ENCODE data around the gene ZNF580.

The ZNF580 gene, protein sequence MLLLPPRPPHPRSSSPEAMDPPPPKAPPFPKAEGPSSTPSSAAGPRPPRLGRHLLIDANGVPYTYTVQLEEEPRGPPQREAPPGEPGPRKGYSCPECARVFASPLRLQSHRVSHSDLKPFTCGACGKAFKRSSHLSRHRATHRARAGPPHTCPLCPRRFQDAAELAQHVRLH

DNA sequence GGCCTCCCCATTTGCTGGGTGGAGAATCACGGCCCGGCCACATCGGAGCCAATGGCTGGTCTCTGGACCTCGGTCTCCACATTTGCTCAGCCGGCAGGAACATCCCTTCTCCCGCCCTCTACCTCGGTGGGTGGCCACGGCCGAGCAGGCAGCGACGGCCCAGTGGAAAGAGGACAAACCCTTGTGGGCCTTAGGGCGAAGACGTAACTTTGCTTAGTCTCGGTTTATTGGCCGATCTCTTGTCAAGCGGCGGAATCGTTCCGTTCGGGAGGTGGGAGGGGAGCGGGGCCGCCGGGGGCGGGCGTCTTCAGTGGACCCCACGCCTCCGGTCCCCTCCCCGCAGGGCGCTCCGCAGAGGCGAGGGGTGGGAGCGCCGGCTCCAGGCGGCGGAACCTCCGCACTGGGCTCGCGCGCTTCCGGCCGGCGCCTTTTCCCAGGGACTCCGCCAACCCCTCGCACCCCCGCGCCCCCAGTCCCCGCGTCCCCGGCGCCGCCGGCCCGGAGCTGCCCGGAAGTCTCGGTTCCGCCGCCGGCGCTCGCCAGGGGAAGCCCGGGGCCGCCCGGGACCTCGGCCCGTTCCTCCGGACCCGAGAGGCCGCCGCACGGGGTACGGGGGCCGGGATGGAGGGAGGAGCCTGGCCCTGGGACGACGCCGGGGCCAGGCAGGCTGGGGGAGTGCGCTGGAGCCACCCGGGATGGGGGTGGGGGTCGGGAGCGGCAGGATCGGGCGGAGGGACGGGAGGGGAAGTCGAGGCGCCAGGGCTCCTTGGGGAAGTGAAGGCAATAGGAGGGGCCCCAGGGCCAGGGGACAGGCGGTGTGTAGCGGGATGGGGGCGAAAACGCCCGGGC is at the start of gene ZNF580:
Gene ZNF580, plus strand, starts transcription at position 426 of the 849 bp plus-strand sequence. CDS start 1,507 bp downstream, outside the sequence.
- TF ChIP-seq CTCF (IDR thresholded peaks at IDR 0.05; ENCODE audit: low read depth, low read length) = no peak
- peak within 1 kb of the TSS; percentile 83 for H3K4me3 ChIP-seq (ENCODE audit: low read depth, low read length)

GRCh38 chr19:55591555-55591954 is 49.2 kb upstream of the ZNF580 start:
- no peak for TF ChIP-seq CTCF (IDR thresholded peaks at IDR 0.05; ENCODE audit: low read depth, low read length)
- no peak overlapping the region for H3K4me3 ChIP-seq (ENCODE audit: low read depth, low read length)

DNA sequence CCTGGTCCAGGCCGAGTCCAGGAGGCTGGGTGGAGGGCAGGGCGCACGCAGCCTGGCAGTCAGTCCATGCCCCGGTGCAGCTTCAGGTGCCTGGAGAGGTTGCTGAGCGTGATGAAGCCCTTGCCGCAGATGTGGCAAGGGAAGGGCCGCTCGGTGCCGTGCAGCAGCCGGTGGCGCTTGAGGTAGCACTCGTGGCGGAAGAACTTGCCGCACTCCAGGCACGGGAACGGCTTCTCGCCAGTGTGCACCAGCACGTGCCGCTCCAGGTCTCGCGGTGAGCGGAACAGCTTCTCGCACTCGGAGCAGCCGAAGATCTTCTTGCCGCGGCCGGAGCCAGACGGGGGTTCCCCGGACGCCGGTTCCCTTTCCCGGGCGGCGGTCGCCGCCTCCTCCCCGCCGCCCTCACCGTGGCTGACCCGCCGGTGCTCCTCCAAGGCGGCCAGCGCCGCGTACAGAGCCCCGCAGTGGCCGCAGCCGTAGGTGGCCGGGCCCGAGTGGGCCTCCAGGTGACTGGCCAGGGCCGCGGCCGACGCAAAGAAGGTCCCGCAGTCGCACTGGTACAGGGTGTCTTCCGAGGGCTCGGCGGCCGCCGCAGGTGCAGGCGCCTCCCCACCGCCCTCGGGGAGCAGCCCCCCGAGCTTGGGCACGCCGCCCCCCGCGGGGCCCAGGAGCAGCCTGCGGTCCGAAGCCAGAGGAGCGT is 48.3 kb upstream of the ZNF580 start:
- H3K4me3 ChIP-seq (ENCODE audit: low read depth, low read length) = no peak overlapping the region
- no peak for TF ChIP-seq CTCF (IDR thresholded peaks at IDR 0.05; ENCODE audit: low read depth, low read length)

DNA sequence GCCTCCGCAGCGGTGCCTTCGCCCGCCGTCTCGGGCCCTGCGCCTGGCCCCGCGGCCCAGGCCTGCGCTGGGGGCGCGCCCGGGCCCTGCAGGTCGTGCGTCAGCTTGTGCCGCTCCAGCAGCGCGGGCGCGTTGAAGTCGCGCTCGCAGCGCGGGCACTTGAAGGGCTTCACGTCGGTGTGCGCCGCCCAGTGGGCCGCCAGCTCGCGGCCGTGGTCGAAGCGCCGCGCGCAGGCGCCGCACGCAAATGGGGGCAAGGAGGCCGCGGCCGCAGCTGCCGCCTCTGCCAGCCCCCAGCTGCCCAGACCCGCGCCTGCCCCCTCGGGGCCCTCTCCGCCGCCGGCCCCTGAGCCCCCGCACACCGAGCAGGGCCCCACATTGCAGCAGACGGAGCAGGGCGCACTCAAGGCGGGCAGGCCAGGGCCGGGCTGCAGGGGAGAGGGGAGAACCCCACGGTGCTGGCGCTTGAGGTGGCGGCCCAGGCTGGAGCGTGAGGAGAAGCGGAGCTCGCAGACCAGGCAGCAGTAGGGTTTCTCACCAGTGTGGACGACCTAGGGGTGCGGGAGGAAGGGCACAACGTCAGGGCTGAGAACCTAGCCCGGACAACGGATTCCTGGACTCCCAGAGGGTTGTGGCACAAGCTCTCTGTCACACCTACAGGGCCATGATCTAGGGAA is 47.6 kb upstream of the ZNF580 start:
- TF ChIP-seq CTCF (IDR thresholded peaks at IDR 0.05; ENCODE audit: low read depth, low read length) = no peak
- no peak overlapping the region for H3K4me3 ChIP-seq (ENCODE audit: low read depth, low read length)

DNA sequence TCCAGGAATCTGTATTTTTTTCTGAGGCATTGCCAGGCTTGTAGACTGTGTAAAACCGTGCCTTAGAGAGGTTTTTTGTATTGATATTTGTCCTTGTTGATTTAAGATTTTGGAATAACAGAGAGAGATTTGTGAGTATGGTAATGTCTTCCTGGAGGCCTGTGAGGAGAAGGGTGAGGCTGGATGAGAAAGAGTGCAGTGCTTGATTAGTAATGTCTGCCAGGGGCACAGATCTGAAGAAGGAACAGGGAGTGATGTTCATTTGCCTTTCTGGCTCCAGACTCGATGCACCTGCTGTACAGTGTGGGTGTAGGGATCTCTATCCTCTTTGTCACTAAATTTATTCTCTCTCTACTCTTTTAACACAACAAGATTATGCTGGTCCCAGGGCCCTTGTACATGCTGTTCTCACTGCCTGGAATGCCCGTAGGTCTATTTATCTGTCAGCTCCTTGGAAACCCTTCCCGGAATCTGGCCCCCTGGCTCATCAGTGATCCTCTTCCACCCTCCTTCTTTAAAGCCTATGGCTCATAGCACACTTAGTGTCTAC is 45.7 kb upstream of the ZNF580 start:
- no peak overlapping the region for H3K4me3 ChIP-seq (ENCODE audit: low read depth, low read length)
- no peak for TF ChIP-seq CTCF (IDR thresholded peaks at IDR 0.05; ENCODE audit: low read depth, low read length)

DNA sequence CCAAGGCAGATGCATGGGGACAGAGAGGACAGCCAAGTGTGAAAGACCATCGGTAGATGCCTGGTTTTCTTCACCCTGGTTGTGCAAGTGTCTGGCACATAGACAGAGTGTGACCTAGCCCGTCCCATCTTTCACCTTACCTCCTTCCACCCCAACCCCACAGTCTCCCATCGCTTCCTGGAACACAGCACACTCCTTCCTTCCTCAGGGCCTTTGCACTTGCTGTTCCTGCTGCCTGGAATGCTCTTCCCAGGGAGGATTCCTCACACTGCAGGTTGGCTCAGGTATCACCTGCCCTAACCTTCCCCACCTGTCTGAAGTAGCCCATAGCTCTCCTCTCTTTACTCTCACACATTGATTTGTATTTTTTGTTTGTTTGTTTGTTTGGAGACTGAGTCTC is 44.5 kb upstream of the ZNF580 start:
- no peak overlapping the region for H3K4me3 ChIP-seq (ENCODE audit: low read depth, low read length)
- TF ChIP-seq CTCF (IDR thresholded peaks at IDR 0.05; ENCODE audit: low read depth, low read length) = no peak
